DMS153 treated with DMSO at 0.1 percent for 48 hours (cell line): ENCODE results near the gene RGS17.
"Not testable (repeated sequence)": the region's sequence is repeated elsewhere in the genome, so short reads cannot be mapped to it uniquely, and the experiment has no call there.

ENCODE experiments used
- DNase-seq: peaks from one replicate; lab custom pipeline; 2025; ENCODE audit not compliant: unreplicated experiment; lab: John Stamatoyannopoulos, UW

The RGS17 gene

DNA sequence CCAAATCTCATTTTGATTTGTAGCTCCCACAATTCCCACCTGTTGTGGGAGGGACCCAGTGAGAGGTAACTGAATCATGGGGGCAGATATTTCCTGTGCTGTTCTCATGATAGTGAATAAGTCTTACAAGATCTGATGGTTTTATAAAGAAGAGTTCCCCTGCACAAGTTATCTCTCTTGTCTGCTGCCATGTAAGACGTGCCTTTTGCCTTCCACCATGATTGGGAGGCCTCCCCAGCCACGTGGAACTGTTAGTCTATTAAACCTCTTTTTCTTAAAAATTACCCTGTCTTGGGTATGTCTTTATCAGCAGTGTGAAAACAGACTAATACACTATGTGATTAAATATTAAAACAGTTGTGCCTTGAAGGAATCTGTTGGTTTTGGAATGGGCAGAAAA, 131.5 kb downstream of the RGS17 start:
- DNase-seq: not testable (repeated sequence)

DNA sequence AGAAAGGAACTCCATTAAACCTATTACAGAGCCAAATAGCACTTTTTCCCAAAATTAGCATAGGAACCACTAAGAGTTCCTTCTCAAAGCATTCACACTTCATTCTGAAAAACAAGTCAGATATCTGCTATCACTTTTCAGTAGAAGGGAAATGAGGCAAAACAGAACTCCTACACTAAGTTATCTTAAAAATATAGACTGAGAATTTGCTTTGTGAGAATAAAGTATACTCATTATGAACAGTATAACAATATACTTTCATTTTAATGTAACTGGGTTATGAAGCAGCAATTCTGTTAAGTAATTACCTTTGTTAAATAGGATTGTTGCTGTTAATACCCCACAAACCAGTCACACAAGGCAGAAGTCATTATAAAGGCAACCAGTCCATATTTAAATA, 137.2 kb downstream of the RGS17 start:
- DNase-seq: no peak

DNA sequence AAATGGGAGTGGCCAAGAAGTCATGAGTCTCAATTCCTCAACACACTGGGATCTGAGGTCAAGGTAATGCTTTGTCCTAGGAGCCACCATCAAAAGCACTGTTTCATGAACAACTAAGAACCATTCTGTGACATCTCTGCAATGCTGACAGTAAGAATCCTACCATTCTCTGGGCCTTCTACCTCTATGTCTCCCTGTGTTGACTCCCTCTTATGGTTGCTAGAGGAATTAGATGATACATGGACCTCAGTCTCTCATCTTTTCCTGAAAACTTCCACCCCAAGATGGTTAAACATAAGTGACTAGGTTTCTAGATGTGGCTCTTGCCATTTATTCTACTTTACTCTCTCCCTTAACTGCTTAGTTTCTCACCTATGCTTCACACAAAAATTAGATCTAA, 137.7 kb downstream of the RGS17 start:
- no peak for DNase-seq

DNA sequence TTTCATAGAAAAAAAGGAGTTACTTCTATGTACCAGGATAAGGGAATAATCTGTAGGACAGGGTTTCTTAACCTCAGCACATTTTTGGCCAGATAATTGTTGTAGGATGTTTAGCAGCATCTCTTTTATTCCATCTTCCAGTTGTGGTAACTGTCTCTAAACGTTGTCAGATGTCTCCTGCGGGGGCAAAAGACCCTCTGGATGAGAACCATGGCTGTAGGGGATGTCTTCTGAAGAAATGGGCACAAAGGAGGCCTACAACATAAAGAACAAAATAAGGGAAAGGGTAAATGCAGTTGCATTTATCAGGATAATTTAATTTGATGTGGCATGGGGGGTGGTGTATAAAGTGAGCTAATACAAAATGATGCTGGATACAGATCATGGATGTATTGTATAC, 144.1 kb downstream of the RGS17 start:
- DNase-seq: no peak

DNA sequence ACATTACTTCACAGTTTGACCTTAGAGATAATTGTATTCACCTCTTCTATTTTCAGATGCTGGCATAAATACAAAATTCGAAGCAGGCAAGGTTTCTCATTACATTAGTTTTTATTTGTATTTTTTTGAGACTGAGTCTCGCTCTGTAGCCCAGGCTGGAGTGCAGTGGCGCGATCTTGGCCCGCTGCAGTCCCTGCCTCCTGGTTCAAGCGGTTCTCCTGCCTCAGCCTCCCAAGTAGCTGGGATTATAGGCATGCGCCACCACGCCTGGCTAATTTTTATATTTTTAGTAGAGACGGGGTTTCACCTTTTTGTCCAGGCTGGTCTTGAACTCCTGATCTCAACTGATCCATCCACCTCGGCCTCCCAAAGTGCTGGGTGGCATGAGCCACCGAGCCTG, 145.8 kb downstream of the RGS17 start:
- not testable (repeated sequence) for DNase-seq

DNA sequence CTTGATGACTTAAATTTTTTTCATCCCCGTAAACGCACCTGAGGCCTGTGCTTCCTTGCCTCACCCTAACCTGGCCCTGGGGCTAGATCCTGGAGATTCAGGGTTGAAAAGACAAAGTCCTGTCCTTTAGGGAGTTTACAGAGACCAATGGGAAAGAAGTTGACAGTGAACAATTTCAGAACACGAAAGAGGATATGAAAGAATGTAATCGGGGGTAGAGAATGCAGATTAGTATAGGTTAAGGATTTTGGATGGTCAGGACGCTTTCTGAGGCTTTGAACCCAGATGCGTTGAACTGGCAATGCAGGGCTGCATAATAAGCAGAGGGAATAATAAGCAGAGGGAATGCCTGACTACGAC, 146.6 kb downstream of the RGS17 start:
- DNase-seq: no peak

DNA sequence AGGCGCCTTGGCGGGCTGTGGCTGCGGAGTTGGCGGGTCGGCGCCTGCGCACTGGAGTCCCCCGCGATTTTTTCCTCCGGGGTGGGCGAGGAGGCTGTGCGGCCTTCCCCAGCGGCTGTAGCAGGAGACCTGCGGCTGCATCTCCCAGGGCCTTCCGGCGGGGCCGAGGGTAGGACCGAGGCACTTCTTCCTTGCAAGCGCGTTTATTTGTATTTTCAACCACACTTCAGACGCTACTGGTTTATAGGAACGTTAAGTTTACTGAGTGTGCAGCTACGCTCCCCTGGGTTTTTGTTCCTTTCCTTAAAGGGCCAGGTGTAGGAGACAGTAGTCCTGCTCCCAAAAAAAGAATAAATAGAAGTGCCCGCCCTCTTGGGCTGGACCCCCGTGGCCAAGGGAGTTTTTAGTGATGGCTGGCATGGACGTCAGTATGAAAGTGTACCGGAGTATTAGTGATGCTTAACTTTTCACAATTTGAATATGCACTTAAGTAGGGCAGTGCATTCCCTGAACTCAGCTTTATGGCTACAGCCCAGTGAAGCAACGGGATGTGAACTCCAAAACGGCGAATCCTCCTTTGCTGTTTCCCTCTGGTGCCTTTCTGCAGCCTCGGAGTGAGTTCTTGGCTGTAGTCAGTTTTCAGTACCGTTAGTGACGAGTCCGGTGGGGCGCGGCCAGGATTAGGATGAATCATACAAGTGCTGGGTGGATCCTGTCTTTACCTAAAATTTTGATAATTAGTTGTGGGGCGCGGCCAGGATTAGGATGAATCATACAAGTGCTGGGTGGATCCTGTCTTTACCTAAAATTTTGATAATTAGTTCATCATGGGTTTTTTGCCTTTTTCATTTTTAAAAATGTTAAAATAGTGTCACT, 147.2 kb downstream of the RGS17 start:
- no peak for DNase-seq

DNA sequence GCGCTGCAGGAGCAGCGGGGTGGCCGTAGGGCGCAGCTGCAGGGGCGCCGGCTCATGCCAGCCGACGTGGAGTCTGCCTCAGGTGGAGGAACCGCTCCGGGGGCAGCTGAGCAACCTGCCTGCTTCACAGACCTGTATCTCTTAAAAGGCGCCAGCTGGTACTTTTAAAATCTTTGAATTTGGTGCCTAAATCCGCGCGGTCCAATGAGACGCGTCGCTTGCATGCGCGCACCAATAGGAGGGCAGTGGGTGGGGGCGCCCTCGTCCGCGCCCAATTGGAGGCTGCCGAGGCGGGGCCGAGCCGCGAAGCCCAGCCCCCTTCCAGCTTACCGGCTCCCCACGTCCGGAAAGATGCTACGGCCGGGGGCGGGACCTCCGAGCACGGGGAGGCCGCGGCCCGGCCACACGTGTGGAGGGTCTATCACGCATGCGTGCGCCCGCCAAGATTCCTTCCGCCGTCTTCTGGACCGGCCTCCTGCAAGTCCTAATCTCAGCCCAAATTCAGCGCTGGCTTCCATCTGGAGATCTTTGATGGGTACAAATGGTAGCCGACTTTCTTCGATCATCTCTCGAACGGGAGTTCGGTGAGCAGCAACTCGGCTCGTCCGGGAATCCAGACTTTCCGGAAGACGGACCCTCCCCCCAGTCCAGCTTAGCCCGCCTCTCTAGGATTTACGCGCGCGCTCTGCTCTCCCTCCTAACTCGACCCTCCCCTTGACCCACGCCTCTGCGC, 148.0 kb downstream of the RGS17 start, which contains the start of gene FBXO5:
Gene FBXO5, minus strand, starts transcription at position 138 of the 733 bp plus-strand sequence. Its CDS starts 82 bp downstream, at position 56.
- DNase-seq: peak; percentile 96

DNA sequence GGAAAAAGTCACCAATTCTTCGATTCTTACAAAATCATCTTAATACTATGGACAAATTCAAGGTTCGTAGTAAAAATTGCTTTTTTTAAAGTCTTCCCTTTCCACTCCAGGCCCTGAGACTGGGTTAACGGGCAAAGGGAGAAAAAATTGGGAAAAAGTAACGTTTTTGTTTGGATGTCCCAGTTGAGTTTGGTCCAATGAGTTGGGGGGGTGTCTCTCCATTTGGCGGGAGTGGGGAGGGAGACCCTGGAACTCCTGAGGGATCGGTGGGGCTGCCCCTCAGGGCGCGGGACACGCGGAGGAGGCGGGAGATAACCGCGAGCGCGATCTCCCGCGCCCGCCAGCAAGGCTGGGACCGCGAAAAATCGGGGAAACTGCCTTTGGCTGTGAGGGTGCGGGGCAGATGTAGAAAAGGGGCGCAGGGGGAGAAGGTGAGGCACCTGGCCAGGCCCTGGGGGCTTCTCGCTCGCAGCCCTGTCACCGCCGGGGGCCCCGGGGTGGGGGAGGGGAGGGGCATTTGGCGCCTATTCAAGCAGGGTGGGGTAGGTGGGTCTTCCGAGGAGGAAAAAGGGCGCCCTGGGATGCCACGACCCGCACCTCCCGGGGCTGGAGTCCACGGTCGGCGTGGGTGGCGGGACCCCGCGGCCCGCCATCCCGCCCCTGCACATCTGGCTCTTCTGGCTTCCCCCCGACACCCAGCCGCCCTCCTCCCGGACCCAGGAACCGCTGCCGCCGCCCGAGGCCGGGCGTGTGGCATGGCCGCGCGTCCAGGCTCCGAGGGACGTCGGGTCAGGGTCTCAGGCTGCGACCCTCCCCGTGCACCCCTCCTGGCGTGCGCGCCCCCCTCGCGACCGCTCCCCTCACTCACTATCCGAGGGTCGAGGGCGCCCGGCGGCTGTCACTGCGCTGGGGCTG, 148.8 kb downstream of the RGS17 start:
- DNase-seq: no peak

DNA sequence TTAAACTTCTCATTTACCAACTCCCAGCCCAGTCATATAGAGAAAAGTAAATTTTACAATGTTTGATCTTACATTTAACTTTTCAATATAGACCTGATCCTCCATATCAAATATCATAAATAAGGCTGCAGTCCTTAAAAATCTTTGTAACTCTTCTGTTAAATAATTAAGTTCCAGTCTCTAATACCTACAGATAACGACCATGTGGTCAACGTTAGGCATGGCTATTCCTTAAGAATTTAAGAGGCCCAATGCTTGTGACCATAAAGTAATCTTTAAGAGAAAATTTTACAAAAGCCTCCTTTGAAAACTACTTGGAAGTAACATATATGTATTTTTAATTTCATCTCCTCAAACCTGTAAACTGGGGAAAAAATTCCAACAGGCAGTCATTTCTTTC, 149.9 kb downstream of the RGS17 start:
- DNase-seq: no peak

DNA sequence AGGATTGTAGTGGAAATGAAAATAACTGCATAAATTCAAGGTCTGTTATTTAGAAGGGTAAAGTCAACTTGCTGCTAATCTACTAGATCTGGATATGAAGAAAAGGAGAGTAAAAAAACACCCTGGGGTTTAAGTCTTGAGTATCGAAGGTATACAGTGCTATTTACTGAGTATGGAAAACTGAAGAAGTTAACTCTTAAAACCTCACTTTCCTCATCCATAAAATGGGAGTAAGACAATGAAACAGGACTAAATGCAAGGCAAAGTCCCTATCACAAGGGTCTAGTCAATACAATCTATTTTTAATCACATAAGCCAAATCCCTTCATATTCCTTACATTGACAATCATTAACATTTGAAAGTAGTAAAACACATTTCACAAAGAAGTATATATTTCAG, 150.4 kb downstream of the RGS17 start:
- no peak for DNase-seq

DNA sequence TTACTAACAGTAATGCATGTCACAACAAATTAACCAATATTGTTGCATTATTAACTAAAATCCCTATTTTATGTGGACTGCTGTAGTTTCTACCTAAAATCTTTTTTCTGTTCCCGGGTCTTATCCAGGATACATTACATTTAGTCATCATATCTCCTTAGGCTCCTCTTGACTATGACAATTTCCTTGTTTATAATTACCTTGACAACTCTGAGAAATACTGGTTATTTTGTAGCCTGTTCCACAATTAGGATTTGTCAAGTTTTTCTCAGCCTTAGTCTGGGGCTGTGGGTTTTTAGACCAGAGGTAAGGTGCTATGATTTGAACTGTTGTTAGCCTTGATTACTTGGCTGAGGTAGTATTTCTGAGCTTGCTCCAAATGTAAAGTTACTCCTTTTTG, 152.0 kb downstream of the RGS17 start:
- DNase-seq: no peak

DNA sequence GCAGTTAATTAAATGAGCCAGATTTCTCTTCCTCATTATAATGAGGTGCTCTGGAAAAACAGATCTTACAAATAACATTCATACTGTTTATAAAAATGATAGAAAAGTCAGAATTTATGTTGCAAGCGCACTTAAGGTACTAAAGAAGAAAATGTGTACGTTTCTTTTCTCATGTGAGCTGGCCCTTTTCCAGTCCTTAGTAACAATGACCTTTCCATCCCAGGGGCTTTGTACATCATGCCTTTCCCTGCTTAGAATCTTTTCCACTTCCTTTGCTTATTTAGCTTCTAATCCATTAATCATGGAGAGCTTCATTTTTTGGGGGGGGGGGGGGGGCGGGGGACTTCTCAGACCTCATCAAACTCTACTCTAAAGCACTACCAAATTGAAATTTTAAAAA, 153.0 kb downstream of the RGS17 start:
- DNase-seq: no peak

DNA sequence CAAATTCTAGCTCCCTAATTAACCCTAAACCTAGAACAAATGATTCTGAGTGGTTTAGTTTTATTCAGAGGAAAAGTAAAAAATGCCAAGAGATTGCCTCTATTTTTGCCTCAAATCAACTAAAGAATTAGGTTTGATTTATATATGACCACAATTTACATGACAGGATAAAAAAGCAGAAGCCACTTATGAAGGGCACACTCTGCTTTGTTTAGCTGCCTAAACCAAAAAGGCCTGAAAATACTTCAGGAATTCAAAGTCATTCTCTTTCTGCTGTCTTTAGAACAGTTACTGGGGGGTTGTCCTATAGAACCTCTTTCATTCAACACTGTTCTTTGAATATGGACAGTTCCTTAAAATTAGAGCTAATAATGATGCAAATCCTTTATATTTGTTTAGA, 153.5 kb downstream of the RGS17 start:
- no peak for DNase-seq

DNA sequence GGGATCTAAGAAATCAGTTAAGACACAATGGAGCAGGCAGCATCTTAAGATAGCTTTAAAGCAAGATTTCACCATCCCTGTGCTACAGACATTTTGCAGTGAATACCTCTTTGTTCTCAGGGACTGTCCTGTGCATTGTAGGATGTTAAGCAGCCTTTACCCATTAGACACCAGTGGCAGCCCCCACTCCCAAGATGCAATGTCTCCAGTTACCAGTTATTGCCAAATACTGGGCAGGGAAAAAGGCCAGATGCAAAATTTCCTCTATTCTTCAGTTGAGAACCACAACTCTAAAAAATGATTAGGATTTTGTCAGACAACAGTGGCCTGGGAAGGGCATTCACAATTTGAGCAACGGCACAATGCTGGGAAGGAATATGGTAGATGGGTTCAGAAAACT, 154.3 kb downstream of the RGS17 start:
- DNase-seq: no peak

DNA sequence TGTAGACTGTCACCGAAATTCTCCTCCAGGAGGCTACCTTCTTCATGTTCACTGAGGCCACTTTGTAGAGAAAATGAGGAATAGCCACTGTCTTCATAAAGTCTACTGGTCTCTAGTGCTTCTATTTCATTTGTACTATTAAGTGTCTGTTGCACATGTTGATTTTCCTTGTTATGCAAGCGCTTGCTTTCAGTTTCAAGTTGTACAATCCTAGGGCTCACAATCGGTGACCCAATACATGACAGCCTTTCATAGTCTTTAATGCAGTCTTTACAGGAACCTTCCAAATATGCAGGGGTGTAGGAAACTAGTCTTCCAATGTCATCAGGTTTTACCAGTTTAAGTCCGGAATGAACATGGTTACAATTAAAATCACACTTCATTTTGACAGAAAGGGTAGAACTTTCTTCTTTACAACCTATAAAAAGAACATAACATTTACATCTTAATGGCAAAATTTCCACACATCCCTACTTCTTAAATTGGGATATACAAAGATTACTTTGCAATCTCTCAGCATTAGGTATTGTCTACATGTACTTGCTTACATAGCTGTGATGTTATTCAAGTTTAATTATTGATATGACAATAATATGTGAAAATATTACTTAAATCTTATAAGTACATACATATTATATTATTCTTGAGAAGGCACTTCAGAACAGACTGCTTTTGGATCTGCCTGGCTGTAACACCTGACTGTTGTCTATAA, 155.7 kb downstream of the RGS17 start:
- DNase-seq: no peak

DNA sequence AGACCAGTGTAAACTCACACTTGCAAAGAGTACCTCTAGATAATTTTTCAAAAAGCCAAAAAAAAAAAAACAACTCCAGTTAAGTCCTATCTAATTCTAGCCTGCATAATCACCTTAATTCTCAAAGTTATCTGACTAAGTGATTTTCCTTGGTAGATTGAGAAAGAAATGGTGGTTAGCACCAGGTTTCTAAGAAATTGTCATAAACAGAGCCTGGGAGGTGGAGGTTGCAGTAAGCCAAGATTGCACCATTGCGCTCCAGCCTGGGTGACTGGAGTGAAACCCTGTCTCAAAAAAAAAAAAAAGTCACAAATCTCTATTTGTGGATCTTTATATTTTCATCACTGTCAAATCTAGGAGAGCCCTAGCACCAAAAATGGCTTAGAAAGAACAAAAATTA, 157.2 kb downstream of the RGS17 start:
- DNase-seq: no peak

DNA sequence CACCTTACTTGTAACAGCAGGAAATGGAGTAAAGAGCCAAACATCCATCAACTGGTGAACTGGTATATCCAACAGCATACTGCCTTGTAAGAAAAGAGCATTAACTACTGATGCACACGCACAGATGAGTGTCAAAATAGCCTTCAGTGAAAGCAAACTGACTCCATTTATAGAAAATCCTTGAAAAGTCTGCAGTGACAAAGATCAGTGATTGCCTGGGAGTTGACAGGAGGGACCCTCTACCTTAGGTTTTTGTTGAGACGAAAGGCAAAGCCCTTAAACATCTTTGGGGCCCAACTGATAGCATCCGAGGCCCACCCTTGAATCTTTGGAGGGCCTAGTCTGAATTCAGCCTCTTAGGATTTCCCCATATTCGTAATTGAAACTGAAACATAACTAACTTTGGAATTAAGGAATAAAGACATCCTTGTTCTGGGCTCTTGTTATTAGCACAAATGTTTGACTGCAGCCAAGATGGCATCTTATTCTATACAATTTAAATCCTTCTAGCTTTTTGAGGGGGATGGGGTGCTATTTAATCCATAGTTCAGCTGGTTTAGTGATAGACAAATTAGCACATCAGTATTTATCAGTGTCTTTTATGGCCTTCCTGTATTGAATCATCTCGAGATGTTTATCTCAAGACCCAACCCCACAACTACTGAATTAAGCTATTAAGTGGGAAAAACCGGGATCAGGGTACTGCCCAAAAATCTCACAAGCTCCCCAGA, 161.2 kb downstream of the RGS17 start:
- no peak for DNase-seq

DNA sequence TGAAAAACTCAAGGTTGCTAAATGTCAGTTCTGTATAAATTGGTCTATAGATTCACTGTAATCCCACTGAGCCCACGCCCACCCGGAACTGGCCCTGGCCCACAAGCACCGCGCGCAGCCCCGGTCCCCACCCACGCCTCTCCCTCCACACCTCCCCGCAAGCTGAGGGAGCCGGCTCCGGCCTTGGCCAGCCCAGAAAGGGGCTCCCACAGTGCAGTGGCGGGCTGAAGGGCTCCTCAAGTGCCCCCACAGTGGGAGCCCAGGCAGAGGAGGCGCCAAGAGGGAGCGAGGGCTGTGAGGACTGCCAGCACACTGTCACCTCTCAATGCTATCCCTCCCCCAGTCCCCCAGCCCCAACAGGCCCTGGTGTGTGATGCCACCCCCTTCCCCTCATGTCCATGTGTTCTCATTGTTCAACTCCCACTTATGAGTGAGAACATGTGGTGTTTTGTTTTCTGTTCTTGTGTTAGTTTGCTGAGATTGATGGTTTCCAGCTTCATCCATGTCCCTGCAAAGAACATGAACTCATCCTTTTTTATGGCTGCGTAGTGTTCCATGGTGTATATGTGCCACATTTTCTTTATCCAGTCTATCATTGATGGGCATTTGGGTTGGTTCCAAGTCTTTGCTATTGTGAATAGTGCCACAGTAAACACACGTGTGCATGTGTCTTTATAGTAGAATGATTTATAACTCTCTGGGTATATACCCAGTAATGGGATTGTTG, 164.8 kb downstream of the RGS17 start:
- not testable (repeated sequence) for DNase-seq
